Activated effector memory CD4-positive, alpha-beta T cell treated with Interleukin-2 at 50 U/mL for 16 hours (primary cell): ENCODE results near the gene MYO1G.

Experiments used
- DNase-seq: peaks from one replicate; pipeline ENCODE4 v3.0.0-alpha.2; 2020

The MYO1G gene

DNA sequence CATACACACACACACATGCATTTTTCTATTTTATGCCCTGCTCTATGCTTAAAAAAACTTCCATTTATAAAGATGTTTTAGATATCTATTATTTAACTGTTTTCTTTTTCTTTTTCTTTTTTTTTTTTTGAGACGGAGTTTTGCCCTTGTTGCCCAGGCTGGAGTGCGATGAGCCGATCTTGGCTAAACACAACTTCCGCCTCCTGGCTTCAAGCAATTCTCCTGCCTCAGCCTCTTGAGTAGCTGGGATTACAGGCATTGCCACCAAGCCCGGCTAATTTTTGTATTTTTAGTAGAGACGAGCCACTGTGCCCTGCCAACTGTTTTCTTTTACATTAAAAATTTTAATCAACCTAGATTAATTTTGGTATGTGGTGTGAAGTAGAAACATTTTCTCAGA is 47.9 kb downstream of the MYO1G start:
- DNase-seq = no peak

DNA sequence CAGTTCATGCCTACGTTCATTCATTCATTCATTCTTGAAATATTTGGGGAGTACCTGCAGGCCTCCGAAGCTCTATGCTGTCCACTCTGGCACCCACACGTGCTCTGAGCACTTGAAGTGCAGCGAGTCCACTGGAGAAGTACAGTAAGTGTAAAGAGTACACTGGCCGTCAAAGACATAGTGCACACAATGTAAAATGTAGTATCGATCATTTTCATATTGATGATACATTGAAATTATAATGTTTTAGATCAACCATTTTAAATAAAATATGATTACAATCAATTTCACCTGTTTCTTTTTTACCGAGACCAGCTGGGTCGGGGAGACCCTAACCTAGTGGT is 56.5 kb downstream of the MYO1G start:
- DNase-seq = no peak

DNA sequence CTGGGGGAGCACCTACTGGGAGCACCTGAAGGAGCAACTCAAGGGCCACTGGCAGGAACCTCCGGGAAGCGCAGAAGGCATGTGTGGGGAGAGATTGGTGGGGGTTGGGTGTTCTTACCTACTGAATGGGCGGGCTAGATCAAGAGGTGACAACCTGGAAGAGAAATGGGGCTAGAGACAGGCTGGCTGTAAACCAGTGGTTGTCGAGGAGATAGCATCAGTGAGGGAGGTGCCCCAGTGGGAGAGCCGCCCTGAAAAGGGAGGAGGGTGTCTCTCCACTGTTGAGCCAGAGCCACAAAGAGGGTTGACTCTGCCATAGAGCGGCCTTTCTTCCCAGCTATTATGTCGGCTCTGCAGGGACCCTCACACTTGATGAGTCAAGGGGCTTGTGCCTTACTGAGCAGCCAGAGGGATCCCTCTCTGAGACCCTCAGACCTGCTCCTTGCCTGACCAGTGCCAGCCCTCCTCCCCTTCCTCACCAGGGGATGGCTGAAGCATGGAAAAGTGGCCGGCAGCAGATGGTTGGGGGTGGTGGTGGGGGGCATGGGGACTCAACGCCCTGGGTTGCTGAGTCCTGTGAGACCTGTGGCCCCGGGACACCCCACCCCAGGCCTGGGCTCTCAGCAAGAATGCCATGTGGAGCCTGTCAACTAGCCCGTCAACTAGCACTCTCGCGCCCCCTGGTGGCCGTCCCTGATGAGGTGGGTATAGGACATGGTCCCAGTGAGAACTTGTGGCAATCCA is 57.0 kb downstream of the MYO1G start:
- DNase-seq = peak; percentile 81

DNA sequence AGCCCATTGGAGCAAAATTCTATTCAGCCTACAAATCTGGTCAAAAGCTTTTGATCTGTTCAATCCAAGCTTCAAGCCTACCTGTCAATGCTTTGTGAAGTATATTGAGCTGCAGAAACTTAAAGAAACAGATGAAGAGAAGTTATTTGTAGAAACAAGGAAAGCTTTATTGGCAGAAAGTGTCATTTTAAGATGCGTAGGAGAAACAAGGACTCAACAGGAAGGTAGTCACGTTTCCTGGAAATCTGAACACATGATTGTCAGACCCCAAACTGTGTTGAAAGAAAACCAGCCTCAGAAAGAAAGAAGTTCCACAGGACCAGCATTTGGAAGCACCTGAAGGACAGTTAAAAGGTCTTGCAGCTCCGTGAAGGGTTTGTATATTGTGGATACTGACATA is 58.7 kb downstream of the MYO1G start:
- DNase-seq = no peak

DNA sequence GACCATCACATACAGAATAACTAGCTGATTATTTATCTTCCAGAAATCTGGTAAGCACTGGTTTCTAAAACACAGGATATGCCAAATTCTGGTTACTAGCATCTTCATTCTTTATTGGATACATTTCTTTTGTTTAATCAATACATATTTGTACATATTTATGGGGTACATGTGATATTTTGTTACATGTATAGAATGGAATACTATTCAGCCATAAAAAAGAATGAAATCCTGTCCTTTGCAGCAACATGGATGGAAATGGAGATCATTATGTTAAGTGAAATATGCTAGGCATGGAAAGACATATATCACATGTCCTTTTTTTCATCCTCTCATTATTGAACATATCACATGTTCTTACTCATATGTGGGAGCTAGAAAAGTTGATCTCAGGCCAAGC is 60.8 kb downstream of the MYO1G start:
- DNase-seq = no peak

DNA sequence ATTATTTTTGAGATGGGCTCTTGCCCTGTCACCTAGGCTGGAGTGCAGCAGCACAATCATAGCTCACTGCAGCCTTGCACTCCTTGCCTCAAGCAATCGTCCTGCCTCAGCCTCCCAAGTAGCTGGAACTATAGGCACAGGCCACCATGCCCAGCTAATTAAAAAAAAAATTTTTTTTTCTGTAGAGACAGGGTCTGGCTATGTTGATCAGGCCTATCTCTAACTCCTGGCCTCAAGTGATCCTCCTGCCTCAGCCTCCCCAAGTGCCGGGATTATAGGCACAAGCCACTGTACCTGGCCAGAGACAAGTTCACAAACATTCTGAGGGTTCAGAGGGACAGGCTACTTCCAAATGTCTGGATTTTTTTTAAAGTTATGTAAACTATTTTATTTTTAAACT is 61.4 kb downstream of the MYO1G start:
- no peak for DNase-seq

DNA sequence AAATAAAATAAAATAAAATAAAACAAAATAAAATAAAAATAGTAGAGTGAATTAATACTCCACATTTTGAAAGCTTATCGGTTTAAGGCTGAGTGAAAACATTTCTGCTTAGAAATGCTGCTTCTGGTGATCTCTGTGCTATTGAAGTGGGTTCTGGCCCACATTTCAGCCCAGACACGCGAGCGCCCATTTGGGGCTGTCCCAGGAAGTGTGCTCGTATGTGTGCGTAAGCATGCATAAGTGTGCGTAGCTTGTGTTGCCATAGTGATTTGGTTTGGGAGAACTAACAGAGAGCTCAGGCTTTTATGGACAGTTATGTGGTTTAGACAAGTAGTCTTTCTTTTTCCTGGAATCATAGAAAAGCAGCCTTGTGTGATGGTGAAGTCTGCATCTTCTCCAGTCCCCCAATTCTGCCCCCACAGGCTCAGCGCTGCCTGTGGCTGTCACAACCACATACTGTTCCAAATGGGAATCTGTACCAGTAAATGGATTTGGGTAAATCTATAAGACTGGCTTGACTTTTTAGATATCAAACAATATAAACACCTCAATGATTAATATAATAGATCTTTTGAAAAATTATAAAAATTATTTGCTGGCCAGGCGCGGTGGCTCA is 63.7 kb downstream of the MYO1G start:
- DNase-seq = peak; percentile 55

DNA sequence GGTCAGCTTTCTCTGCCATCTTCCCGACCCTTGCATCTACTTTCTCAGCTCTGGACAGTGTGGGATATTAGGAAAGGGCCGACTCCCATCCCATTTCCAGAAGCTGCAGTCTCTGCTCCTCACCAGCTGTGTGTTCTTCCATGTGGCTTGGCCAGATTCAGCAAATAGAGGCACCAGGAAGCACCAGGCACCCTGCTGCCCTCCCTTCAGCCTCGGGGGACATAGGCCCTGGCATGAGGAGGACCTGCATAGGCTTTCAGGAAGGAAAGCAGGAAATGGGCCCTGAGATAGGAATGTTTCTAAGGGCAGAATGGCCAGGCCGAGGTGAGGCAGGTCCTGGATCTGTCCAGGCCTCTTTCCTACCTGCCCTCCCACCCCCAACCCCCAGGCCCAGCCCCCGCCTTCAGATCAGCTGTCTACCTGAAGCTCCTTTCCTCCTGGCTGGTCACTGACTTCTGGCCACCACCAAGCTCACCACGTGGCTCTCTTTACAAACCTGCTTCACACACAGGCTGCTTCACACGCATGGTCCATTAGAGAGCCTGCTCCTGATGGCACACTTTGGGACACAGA is 66.0 kb downstream of the MYO1G start:
- no peak for DNase-seq
